GM23338 (cell line): ENCODE results near the gene BCL2L15.

Experiments used
- CTCF ChIP-seq, 2 experiments: fragments of 200-600 bp in 1 of 2; sonication (generic) in 1 of 2; conservative IDR thresholded peaks; 2 replicates each; pipeline versions ENCODE4 v1.5.1 to v1.6.1; 2016 to 2017; ENCODE audit warnings: antibody characterized with exemption in 2 of 2, low read depth in 2 of 2, mild to moderate bottlenecking in 2 of 2, moderate library complexity in 1 of 2
- EZH2 ChIP-seq: fragments of 200-600 bp; sonication (generic); IDR thresholded peaks from one replicate; pipeline ENCODE4 v1.8.0; 2017; ENCODE audit warnings: antibody characterized with exemption, mild to moderate bottlenecking, low read depth; ENCODE audit not compliant: unreplicated experiment
- EZH2phosphoT487 ChIP-seq: fragments of 200-600 bp; sonication (generic); IDR thresholded peaks from one replicate; pipeline ENCODE4 v1.8.1; 2018; ENCODE audit warnings: antibody characterized with exemption; ENCODE audit not compliant: unreplicated experiment
- NANOG ChIP-seq: IDR thresholded peaks from 2 replicates; pipeline ENCODE4 v1.6.1; 2016; ENCODE audit warnings: antibody characterized with exemption, borderline replicate concordance
- POLR2AphosphoS5 ChIP-seq: IDR thresholded peaks from 2 replicates; pipeline ENCODE4 v1.6.1; 2016; ENCODE audit warnings: antibody characterized with exemption, low read depth
- REST ChIP-seq: IDR thresholded peaks from one replicate; pipeline ENCODE4 v1.6.1; 2018; ENCODE audit warnings: antibody characterized with exemption; ENCODE audit not compliant: unreplicated experiment

DNA sequence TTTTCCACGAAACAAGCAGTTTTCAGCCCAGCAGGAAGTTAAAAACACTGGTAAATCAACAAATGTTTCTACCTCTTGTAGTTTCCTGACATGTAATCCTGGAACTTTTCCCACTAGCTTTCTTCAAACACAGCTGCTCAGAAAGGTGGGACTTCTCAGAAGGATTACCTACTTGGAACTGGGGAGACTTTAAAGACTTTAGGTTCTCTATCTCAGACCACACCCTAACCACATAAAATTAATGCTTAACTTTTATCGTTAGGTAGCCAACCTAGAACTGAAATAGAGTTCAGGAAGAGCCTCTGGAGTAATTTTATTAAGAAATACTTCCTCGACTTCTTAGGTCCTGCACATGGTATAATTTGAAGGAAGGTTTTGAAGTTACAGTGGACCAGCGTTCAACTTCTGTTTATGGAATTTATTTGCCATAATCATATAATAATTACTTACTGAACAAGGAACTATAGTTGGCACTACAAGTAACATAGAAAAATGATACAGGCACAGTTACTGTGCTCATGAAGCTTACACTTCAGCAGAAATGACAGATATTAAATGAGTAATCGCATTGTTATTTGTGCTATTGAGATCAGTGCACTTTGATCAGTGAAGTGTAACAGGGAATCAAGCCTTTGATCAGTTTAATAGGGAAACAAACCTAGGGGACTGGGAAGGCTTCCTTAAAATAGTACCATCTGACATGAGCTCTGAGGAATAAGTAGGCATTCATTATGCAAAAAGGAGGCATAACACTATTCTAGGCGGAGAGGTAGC is at the start of gene BCL2L15:
- no peak for TF ChIP-seq CTCF (conservative IDR thresholded peaks at IDR 0.05; ENCODE audit: low read depth in 2 of 2)
- no peak for TF ChIP-seq NANOG
- no peak for TF ChIP-seq EZH2phosphoT487
- TF ChIP-seq EZH2, result no peak
- TF ChIP-seq REST, result no peak
- no peak for TF ChIP-seq POLR2AphosphoS5
